Measurements from ENCODE around the gene STX18.

DNA sequence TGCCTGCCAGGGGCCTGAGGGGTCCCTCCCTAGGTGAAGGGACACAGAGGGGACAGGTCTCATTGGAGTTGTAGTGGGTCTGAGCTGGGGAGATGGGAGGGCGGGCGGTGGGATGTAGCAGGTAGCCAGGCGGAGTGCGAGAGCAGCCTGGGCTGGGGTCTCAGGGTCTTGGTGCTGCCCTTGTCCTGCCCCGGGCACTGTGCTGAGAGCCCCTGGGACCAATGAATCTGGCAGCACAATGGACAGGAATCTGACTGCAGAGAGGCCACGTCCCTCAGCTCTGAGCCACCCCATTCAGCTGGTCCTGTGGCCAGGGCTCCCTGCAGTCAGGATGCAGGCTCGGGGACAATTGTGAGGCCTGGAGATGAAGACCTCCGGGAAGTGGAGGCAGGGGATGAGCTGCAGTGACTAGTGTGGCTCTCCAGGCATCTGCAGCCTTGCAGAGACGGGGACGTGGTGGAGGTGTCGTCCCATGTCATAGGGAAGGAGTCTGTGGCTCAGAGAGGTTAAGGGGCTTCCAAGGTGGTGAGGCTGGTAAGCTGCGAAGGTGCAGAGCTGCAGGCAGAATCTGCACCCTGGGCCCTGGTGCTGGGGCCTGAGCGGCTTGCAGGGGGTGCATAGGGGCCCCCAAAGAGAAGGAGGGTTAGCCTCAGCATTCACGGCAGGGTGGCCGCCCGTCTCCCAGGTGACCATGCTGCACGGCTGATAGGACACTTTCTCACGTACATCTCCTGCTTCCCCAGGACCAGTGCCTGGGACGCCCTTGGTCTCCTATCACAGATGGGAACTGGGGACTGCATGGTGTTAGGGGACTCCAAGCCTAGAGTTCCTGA is 134.3 kb downstream of the STX18 start:
- TF ChIP-seq, protein P1, sequence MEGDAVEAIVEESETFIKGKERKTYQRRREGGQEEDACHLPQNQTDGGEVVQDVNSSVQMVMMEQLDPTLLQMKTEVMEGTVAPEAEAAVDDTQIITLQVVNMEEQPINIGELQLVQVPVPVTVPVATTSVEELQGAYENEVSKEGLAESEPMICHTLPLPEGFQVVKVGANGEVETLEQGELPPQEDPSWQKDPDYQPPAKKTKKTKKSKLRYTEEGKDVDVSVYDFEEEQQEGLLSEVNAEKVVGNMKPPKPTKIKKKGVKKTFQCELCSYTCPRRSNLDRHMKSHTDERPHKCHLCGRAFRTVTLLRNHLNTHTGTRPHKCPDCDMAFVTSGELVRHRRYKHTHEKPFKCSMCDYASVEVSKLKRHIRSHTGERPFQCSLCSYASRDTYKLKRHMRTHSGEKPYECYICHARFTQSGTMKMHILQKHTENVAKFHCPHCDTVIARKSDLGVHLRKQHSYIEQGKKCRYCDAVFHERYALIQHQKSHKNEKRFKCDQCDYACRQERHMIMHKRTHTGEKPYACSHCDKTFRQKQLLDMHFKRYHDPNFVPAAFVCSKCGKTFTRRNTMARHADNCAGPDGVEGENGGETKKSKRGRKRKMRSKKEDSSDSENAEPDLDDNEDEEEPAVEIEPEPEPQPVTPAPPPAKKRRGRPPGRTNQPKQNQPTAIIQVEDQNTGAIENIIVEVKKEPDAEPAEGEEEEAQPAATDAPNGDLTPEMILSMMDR (conservative IDR thresholded peaks at IDR 0.05; ENCODE audit: low read depth in 2 of 2) = no peak
- TF ChIP-seq JUNB (IDR thresholded peaks at IDR 0.05; ENCODE audit: unreplicated experiment) (no peak), EZH2 (IDR thresholded peaks at IDR 0.05; ENCODE audit: low read depth, unreplicated experiment) (no peak), ZNF114 (CRISPR knock-in tag; IDR thresholded peaks at IDR 0.05) (no peak), POLR2AphosphoS5 (IDR thresholded peaks at IDR 0.05; ENCODE audit: low read depth) (no peak)
